Keratinocyte (primary cell): ENCODE results near the gene ASTN1. TPM values are rescaled to one million over a fixed set of nuclear protein-coding genes. Genes with fewer than 3 reads are reported as not detected.

Experiments used
- DNase-seq: peaks from one replicate; pipeline ENCODE4 v3.0.0-alpha.2; 2011; ENCODE audit warnings: low read depth, missing footprints, low spot score
- FAIRE-seq: peaks from 2 replicates; lab custom pipeline; 2011; peaks lifted over from hg19 to GRCh38; lab: Jason Lieb, UNC
- H2AFZ ChIP-seq: 2 replicates; pipeline ENCODE4 v1.6.0; 2012; ENCODE audit warnings: low read length, control low read depth, inconsistent platforms; ENCODE audit not compliant: control insufficient read depth
- H3K27ac ChIP-seq: 2 replicates; pipeline ENCODE4 v1.5.1; 2011; ENCODE audit warnings: low read length; ENCODE audit not compliant: control insufficient read depth, insufficient read depth
- H3K27me3 ChIP-seq: 3 replicates; pipeline ENCODE4 v1.6.0; 2011; ENCODE audit warnings: low read length; ENCODE audit not compliant: control insufficient read depth, insufficient read depth; ENCODE audit errors: extremely low read depth
- H3K36me3 ChIP-seq, 2 experiments: 2 replicates in 1 of 2; 3 replicates in 1 of 2; pipeline ENCODE4 v1.5.1; 2011; ENCODE audit warnings: low read length in 2 of 2, mild to moderate bottlenecking in 1 of 2; ENCODE audit not compliant: control insufficient read depth in 2 of 2, insufficient read depth in 2 of 2; ENCODE audit errors: extremely low read depth in 1 of 2
- H3K4me1 ChIP-seq: 3 replicates; pipeline ENCODE4 v1.5.1; 2011; ENCODE audit warnings: low read length; ENCODE audit not compliant: control insufficient read depth, insufficient read depth; ENCODE audit errors: extremely low read depth
- H3K4me2 ChIP-seq: 3 replicates; pipeline ENCODE4 v1.6.0; 2011; ENCODE audit warnings: low read depth, low read length; ENCODE audit not compliant: control insufficient read depth, insufficient read depth; ENCODE audit errors: extremely low read depth
- H3K4me3 ChIP-seq, 3 experiments: fragments of 200-600 bp in 1 of 3; sonication (generic) in 1 of 3; 2 replicates in 2 of 3; 3 replicates in 1 of 3; pipeline ENCODE4 v1.5.1; 2011 to 2016; ENCODE audit warnings: low read length in 3 of 3, mild to moderate bottlenecking in 3 of 3, control low read depth in 2 of 3, inconsistent platforms in 1 of 3, low read depth in 1 of 3, mixed read lengths in 1 of 3, mixed run types in 1 of 3, moderate library complexity in 1 of 3; ENCODE audit not compliant: control insufficient read depth in 2 of 3, insufficient read depth in 2 of 3; ENCODE audit errors: extremely low read depth in 1 of 3
- H3K79me2 ChIP-seq: 2 replicates; pipeline ENCODE4 v1.6.0; 2012; ENCODE audit warnings: low read length; ENCODE audit not compliant: control insufficient read depth, insufficient read depth
- H3K9ac ChIP-seq: 3 replicates; pipeline ENCODE4 v1.6.0; 2011; ENCODE audit warnings: low read length; ENCODE audit not compliant: control insufficient read depth, insufficient read depth; ENCODE audit errors: extremely low read depth
- H3K9me1 ChIP-seq: 3 replicates; pipeline ENCODE4 v1.6.0; 2011; ENCODE audit warnings: low read length; ENCODE audit not compliant: control insufficient read depth, insufficient read depth; ENCODE audit errors: extremely low read depth
- H3K9me3 ChIP-seq: 2 replicates; pipeline ENCODE4 v1.5.1; 2012; ENCODE audit warnings: low read depth, low read length; ENCODE audit not compliant: control insufficient read depth
- H4K20me1 ChIP-seq: 3 replicates; pipeline ENCODE4 v1.6.0; 2011; ENCODE audit warnings: low read length; ENCODE audit not compliant: control insufficient read depth, insufficient read depth; ENCODE audit errors: extremely low read depth
- EZH2 ChIP-seq: IDR thresholded peaks from one replicate; pipeline ENCODE4 v1.6.1; 2012; ENCODE audit warnings: inconsistent platforms, mild to moderate bottlenecking, low read length, moderate library complexity
- dilution Hi-C: fragments of 300-500 bp; cut with MboI; formaldehyde crosslinking; loops from one replicate; pipeline ENCODE4 v1.7.0; 2020; ENCODE audit warnings: low sequenced_read_pairs; ENCODE audit not compliant: extremely low pct_ligation_motif_present
- polyA plus RNA-seq, 5 experiments: library from polyadenylated mRNA; depleted of rRNA in 3 of 5; stranded (reverse) in 3 of 5; stranded (forward) in 1 of 5; unstranded in 1 of 5; fragments of >200 nt; gene quantifications; 1 replicate in 1 of 5; 2 replicates in 3 of 5; 3 replicates in 1 of 5; pipeline versions ENCODE4 v1.2.1 to v1.2.3, GENCODE V29; 2011 to 2012; ENCODE audit warnings: missing spikeins in 2 of 5, low read depth in 1 of 5, low replicate concordance in 1 of 5
- TF ChIP-seq, protein P1 (sequence below), 3 experiments: IDR thresholded peaks in 1 of 3; conservative IDR thresholded peaks in 1 of 3; optimal IDR thresholded peaks in 1 of 3; 2 replicates in 2 of 3; 3 replicates in 1 of 3; pipeline versions ENCODE3 to v1.5.1; 2011; ENCODE audit warnings: low read length in 3 of 3, mild to moderate bottlenecking in 3 of 3, moderate library complexity in 2 of 3, control low read depth in 1 of 3, inconsistent platforms in 1 of 3; ENCODE audit not compliant: insufficient read depth in 2 of 3; ENCODE audit errors: extremely low read depth in 1 of 3

ASTN1 gene
- polyA plus RNA-seq, 1 donor (not counting 4 experiments of a cell fraction or from before 2014, with no cell fraction given): 0.08 TPM

- TF ChIP-seq, protein P1, sequence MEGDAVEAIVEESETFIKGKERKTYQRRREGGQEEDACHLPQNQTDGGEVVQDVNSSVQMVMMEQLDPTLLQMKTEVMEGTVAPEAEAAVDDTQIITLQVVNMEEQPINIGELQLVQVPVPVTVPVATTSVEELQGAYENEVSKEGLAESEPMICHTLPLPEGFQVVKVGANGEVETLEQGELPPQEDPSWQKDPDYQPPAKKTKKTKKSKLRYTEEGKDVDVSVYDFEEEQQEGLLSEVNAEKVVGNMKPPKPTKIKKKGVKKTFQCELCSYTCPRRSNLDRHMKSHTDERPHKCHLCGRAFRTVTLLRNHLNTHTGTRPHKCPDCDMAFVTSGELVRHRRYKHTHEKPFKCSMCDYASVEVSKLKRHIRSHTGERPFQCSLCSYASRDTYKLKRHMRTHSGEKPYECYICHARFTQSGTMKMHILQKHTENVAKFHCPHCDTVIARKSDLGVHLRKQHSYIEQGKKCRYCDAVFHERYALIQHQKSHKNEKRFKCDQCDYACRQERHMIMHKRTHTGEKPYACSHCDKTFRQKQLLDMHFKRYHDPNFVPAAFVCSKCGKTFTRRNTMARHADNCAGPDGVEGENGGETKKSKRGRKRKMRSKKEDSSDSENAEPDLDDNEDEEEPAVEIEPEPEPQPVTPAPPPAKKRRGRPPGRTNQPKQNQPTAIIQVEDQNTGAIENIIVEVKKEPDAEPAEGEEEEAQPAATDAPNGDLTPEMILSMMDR (optimal IDR thresholded peaks at IDR 0.05 in 1 of 3, IDR thresholded peaks at IDR 0.05 in 1 of 3, conservative IDR thresholded peaks at IDR 0.05 in 1 of 3; ENCODE audit: extremely low read depth in 1 of 3, insufficient read depth in 2 of 3, low read length in 3 of 3): no peak
- TF ChIP-seq EZH2: no peak
- dilution Hi-C loops: no loop called here
- no peaks in the 10 kb centered on the region for H3K4me1 ChIP-seq
Observed at GRCh38 chr1:176944606-176945005, 219.9 kb downstream of the ASTN1 start.

DNA sequence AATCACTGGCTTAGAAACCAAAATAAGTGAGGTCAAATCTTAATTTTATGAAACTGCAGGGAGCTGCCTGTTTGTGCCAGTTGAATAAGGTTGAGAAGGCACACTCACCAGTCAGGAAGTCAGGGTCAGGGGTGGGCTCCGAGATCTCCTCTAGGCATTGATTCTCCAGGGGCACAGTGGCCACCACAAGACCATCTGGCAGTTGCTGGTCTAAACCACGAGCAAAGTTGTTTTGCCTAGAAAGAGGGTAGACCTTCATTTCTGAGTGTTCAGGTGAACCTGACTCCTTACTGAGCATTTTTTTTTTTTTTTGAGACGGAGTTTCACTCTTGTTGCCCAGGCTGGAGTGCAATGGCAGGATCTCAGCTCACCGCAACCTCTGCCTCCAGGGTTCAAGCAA, 220.7 kb downstream of the ASTN1 start:
- Histone ChIP-seq H2AFZ (no peak overlapping the region), H3K27me3 (peaks cover 5% of the 10 kb centered on the region), H3K4me3 (no peak overlapping the region), H3K36me3 (no peaks in the 10 kb centered on the region), H3K79me2 (no peaks in the 10 kb centered on the region), H3K9me1 (no peaks in the 10 kb centered on the region), H4K20me1 (no peaks in the 10 kb centered on the region), H3K9ac (no peak overlapping the region), H3K27ac (no peak overlapping the region), H3K4me2 (no peak overlapping the region), H3K9me3 (no peaks in the 10 kb centered on the region), H3K4me1 (no peaks in the 10 kb centered on the region)
- FAIRE-seq (no peak), DNase-seq (no peak)
- TF ChIP-seq, protein P1 (optimal IDR thresholded peaks at IDR 0.05 in 1 of 3, IDR thresholded peaks at IDR 0.05 in 1 of 3, conservative IDR thresholded peaks at IDR 0.05 in 1 of 3; ENCODE audit: extremely low read depth in 1 of 3, insufficient read depth in 2 of 3, low read length in 3 of 3): no peak
- TF ChIP-seq EZH2: no peak
- dilution Hi-C loops: no loop called here

More at GRCh38 chr1:176944606-176945005, 219.9 kb downstream of the ASTN1 start:
- Histone ChIP-seq H3K36me3 (no peaks in the 10 kb centered on the region), H3K9me3 (no peaks in the 10 kb centered on the region), H4K20me1 (no peaks in the 10 kb centered on the region), H3K4me2 (no peak overlapping the region), H3K9ac (no peak overlapping the region), H3K4me3 (no peak overlapping the region), H3K9me1 (no peaks in the 10 kb centered on the region), H2AFZ (no peak overlapping the region), H3K27me3 (peaks cover 10% of the 10 kb centered on the region), H3K79me2 (no peaks in the 10 kb centered on the region), H3K27ac (no peak overlapping the region)
- DNase-seq: no peak
- no peak for FAIRE-seq
